Measurements from ENCODE around the gene NTRK3. TPM values are rescaled to one million over a fixed set of nuclear protein-coding genes. Genes with fewer than 3 reads are reported as not detected.

The NTRK3 gene
- total RNA-seq, 1 donor from 2014 or later: 34.6 TPM

DNA sequence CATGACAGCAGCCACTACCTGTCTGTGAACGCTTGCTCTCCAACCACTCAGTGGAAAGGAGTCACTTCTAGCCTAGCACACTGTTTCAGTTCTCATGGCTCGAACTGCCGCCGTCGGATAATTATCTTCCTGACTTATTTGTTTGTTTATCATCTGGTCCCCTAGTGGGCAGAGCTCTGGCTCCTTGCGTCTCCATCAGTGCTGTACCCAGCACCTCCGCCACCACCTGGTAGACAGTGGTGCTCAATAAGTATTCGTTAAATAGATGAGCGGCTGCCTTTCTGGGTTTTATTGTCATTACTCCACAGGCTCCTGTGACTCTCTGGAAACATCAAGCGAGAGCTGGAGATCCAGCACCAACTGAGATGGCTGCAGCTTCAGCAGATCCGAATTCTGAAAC, 297.5 kb downstream of the NTRK3 start:
- FAIRE-seq (no peak), DNase-seq (ENCODE audit: low spot score in 2 of 2) (no peak)

DNA sequence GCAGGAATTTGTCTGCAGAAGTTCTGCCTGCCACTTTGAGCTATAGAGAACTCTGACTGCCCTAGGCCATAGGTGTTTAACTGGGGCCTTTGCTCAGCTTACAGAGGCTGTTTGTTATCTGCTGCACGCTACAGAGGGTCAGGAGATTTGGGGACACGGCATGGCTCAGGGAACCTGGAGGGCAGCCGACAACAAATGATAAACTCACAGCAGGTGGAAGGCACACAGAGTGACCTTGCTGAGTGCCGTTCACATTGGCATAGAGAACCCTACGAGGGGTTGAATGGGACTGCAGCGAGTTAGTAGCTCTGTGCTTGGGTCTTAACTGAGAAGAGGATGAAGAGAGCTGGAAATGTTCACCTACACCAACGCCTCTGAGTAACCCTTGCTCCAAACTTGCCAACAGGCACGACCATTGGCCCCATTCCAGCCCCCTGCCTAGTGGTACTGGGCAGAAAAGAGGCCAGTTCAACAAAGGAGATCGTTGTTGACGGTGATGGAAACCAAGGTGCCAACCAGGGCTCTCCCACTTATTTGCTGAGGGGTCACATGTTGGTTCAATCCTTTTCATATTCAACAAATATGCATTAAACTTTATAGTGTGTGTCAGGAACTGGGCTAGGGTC, 301.1 kb downstream of the NTRK3 start:
- DNase-seq (ENCODE audit: low spot score in 2 of 2) (no peak), FAIRE-seq (no peak)

DNA sequence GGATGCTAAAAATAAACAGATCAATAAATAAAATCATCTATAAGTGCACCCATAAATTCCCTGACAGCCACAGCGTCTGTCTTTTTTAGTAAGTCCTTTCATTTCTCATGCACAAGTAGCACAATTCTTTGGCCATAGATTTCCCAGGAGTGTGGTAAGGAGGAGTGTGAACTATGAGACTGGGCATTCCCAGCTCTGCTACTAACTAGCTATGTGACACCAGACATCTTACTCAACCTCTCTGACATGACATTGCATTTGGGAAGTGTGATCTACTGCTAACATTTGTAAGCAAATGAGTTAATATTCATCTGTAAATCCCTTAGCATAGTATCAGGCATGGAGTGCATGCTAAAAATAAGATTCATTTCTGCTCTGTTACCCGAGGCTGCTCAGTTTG, 301.7 kb downstream of the NTRK3 start:
- FAIRE-seq (no peak), DNase-seq (ENCODE audit: low spot score in 2 of 2) (no peak)

DNA sequence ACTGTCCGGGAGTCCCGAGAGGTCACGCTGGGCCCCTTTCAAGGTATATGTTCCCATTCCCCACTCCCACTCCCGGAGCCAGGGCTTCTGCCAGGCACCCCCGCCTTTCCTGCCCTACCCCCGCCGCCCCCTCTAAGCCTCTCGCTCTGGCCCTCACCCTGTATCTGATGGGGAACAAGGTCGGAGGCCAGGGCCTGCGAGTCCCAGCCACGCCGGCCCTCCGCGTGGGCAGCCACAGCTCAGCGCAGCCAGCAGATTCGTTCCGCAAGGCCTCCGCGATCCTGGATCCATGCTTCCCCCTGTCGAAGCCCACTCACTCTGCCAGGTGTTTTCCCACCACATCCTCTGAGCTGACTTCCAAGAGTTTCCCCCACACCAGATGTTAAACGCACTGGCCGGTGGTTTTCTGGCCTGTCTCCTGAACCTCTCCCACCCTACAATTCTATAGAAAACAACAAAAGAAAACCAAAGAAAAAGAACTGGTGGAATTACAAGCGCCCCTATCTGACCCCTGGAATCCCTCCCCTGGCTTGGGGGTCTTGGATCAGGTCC, 303.7 kb downstream of the NTRK3 start:
- FAIRE-seq: no peak
- DNase-seq (ENCODE audit: low spot score in 2 of 2): no peak

DNA sequence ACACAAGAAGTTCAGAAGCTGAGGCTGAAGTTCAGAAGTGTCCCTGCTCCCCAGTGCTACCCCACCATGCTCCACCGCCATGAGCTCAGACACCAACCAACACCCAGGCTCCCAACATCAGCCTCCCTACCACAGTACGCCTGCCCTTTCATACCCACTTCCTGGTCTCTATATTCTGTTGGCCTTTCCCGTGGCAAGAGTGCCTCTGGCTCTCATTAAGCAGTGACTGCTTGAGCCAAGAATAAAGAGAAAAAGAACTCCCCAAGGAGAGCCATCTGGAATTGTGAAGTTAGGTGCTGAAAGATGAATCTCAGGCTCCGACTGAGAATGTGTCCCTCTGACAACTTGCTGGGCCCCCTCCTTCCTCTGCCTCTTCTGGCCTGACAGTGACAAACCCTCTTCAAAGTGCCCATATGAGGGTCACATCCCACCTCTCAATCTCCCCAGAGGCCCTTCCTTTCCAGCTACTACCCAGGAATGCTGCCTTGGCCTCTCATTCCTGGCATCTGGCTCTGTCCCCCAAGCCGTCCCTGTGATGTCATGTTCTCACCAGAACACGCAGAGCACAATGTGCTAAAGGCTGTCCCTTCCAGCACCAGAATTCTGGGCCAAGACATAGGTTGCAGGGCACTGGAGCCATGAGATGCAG, 306.8 kb downstream of the NTRK3 start:
- no peak for FAIRE-seq

DNA sequence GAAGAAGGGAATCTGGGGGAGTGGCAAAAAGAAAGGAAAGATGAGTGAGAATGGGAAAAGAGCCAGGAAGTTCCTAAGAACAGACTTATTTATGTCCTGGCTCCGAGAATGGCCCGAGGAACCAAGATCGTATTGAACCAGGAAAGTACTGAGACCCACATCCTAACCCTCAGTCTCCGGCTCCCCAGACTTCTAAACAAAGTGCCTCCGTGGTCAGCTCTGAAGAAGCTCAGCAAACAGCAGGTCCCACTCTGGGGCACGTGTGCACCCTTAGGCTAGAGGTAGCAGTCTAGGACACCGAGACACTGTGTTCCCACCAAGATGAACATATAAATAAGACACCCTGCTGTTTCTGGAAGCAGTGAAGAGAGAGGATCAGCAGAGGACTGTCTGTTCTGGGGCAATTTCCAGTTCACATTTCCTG, 307.4 kb downstream of the NTRK3 start:
- no peak for FAIRE-seq

More for the DNA sequence above, 306.8 kb downstream of the NTRK3 start:
- no peak for DNase-seq (ENCODE audit: low spot score in 2 of 2)

DNA sequence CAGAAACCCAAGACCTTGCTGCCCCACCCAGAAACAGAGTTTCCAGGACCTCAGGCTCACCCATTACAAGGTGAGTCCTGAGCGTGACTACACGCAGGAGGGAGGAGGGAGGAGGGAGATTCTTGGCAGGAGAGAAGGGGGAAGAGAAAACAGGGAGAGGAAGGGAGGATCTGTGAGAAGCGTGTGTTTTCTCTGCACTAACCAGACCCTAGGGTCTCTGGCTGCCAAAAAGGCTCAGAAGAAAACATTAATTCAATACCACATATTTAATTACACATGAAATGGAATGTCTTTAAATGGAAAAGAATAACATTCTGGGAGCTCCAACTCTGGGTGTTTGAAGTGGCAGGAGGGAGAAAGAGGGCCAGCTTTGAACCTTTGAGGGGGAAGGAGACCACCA, 309.0 kb downstream of the NTRK3 start:
- DNase-seq (ENCODE audit: low spot score in 2 of 2) (no peak), FAIRE-seq (no peak)

More for the DNA sequence above, 307.4 kb downstream of the NTRK3 start:
- no peak for DNase-seq (ENCODE audit: low spot score in 2 of 2)

DNA sequence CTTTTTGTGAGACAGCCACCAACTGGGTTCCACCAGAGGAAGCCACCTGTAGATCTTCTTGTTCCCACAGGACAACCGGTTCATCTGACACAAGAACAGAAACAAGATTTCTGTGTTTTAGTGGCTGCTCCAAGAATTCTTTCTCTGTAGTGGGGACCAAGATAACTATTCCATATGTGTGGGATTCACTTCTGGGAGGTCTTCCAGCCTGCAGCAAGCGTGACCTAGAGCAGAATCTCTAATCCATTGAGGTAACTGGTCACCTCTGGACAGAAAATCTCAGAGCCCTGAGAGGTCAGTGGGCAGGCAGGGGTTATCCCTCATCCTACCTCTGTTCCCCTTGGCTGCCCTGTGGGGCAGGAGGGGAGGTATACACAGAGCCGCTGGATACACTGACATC, 311.3 kb downstream of the NTRK3 start:
- no peak for FAIRE-seq
- no peak for DNase-seq (ENCODE audit: low spot score in 2 of 2)

DNA sequence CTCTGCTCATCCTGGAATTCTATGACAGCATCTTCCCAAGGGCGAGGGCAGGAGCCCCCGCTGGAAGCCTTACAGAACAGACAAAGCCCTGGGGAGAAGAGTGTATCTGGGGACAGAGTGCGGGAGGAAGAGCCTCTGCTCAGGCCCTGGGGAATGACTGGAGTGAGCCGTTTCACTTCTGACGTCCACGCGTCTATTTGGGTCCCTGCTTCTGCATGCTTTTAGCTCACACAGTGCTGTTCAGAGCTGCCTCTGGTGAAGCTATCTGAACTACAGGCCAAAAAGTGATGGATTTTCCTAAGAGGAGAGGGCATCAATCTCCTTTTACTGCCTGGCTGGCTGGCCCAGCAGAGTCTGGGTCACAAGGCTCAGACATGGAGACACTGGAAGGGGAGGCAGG, 311.8 kb downstream of the NTRK3 start:
- no peak for DNase-seq (ENCODE audit: low spot score in 2 of 2)
- FAIRE-seq: no peak

DNA sequence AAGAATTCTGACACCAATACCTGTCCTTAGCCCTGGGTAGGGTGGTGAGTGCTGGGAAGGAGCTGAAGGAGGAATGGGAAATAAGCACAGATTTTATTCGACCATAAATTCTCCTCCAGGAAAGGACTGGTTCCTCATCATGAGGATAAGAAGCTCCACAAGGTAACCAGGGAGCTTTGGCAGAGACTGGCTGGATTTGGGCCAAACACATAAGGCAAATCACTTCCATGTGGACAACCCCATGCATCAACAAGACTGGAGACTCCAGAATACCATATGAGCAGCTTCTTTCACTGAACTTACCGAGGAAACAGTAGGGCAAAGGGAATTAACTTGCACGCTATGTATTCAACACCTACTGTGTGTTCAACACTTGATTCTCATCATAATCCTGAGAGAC, 312.5 kb downstream of the NTRK3 start:
- DNase-seq (ENCODE audit: low spot score in 2 of 2) (no peak), FAIRE-seq (no peak)

DNA sequence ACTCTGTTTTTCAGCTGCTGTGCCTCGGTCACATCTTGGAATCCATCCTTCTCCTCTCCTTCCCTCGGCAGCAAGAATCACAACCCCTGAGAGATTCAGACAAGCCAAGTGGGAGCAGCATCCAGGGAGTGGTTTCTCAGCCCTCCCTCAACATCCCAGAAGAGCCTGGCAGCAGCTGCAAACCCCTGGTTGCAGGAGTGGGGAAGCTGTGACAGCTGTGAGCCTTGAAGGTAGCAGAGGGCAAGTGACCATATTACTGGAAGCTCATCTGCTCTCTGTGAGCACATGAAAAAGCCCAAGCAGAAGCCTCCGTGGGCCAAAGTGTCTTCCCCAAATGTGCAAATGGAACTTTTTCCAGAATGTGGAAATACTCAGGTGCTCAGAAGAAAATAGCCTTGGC, 312.9 kb downstream of the NTRK3 start:
- DNase-seq (ENCODE audit: low spot score in 2 of 2) (no peak), FAIRE-seq (no peak)

DNA sequence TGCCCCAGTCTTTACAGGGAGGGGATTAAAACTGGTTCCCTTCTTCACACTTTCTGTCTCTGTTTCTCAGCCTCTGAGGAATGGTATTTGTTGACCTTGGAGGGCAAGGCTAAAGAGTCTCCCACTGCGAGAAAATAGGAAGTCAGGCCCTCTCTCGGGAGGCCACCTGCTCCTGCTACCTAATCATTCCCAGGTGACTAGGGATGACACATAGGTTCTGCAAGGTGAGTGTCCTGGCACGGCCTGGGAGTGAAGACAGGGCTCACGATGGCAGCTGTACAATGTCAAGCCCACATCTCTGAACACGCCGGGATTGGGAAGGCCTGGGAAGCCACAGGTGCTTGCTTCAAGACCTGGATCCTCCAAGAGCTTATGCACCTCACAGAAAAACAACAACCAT, 314.2 kb downstream of the NTRK3 start:
- FAIRE-seq: no peak
- no peak for DNase-seq (ENCODE audit: low spot score in 2 of 2)

DNA sequence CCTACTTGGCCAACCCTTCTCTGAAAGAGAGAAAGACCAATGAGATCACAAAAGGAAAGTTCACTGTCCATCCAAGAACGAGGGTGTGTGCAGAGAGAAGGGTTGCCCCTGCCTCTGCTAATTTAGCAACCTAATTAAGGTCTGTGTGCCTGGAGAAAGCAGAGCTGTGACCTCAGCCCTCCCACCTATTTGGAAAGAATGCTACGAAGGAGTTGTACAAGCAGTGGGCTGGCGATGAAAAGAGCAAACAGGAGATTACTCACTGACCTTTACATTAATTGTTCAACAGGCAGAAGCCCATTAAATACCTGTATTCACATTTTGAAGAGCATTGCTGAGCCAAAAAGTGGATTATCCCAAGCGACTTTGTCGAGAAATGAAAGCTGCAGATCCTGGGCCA, 314.9 kb downstream of the NTRK3 start:
- FAIRE-seq (no peak), DNase-seq (ENCODE audit: low spot score in 2 of 2) (no peak)

DNA sequence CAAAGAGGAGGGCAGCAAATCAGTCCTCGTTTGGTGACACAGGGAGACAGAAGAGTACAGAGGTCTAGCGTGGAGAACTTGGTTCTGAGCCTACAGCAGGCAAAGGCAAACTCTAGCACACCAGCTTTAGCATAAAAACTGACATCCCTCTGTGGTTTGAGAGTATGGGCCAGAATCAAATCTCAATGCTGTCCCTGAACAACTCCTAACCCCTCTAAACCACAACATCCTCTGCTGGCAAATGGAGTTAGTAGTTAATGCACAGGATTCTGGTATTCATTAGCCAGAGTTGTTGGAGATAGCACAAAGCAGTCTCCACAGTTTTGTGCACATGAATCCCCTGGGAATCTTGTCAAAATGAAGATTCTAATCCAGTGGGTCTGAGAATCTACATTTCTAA, 315.8 kb downstream of the NTRK3 start:
- FAIRE-seq: no peak
- no peak for DNase-seq (ENCODE audit: low spot score in 2 of 2)

DNA sequence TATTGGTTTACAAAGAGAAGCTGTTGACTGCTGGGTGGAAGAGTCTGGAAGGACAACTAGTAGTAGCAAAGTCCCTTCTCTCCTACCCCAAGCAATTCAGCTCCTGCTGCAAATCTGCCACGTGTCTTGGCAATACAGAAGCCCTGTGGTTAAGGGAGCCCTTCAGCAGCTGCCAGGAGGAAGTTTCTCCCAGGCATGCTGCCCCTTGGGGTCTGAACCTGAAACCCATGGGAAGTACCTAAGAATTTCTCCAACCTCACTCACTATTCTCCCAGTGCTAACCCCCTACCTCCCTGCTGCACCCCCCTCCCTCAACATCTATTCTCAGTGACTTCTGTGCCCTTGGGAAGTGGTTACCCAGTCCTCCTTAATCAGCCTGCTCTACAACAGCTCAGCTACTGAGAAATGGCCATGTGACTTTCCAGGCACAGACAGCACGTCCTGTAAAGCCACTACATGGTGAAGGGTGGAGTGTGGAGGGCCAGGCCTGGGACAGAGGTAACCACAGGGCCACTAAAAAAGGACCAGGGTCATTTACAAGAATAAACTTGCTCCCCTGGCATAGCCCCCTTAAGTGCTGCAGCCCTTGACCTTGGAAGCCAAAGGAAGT, 316.6 kb downstream of the NTRK3 start:
- DNase-seq (ENCODE audit: low spot score in 2 of 2): no peak
- no peak for FAIRE-seq

DNA sequence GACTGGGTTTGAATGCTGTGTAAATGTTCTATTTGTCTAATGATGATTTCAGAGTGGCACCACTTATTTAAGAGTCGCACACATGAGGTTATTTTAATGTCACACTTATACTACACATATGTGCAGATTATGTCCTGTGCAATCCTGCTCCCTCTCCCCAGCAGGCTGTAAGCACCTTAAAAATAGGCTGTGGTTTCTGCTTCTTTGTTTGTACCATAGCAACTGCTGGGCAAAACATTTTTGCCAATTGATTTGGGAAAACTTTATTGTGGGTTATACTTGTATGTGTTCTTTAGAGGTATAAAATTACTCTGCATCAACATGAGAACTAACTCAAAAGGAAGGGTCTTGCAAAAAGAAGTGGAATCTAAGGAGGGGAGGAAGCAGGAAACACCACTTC, 318.5 kb downstream of the NTRK3 start:
- no peak for DNase-seq (ENCODE audit: low spot score in 2 of 2)
- FAIRE-seq: no peak

DNA sequence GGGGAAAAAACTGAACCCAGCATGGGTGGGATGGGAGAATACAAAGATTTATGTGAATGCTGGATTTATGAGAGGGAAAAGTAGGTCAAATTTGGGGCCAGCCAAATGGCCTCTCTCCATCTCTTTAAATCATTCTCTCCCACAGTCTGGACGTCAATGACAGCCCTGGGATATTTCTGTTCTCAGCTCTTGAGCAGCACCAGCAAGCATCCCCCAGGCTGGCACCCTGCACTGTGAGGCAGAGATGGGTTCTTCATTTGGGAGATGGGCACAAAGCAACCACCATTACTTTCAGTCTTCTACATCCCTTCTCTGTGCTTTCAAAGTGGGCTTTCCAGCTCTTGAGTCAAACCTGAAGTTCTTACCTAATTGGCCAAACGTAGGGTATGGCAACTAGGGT, 321.0 kb downstream of the NTRK3 start:
- DNase-seq (ENCODE audit: low spot score in 2 of 2) (no peak), FAIRE-seq (no peak)

DNA sequence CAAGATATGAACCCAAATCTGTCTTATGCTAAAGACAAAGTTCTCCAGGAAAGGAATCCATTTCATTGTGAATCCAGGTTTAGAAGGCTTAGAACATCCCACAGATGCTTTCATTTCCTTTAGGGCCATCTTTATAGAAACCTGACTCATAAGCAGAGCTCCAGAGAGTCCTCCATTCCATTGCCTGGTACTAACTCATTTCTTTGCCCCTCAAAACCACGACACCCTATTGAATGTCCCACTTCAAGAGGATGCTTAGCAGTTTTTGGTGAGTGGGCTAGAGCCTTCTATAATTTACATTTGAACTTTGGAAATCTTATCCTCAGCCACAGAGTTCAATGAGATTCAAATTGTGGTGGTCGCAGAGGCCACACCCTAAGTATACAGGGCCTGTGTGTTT, 325.0 kb downstream of the NTRK3 start:
- DNase-seq (ENCODE audit: low spot score in 2 of 2) (no peak), FAIRE-seq (no peak)

DNA sequence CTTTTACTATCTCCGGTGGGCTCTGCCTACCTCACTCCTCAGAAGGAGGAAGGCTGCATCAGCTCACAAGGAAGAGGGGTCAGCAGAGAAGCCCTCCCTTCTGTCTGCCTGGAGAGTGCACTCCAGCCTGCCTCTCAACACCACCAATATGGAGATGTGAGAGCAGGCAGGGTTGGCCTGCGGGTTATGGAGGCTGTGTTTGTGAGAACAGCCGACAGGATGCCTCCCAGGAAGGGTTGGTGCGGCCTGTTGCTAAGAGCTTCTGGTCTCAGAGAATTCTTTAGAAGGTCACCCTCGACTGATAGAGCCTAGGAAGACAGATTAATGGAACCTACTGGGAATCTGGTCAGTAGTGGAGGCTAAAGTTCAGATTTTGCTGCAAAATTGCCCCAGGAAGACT, 326.1 kb downstream of the NTRK3 start:
- FAIRE-seq (no peak), DNase-seq (ENCODE audit: low spot score in 2 of 2) (no peak)

DNA sequence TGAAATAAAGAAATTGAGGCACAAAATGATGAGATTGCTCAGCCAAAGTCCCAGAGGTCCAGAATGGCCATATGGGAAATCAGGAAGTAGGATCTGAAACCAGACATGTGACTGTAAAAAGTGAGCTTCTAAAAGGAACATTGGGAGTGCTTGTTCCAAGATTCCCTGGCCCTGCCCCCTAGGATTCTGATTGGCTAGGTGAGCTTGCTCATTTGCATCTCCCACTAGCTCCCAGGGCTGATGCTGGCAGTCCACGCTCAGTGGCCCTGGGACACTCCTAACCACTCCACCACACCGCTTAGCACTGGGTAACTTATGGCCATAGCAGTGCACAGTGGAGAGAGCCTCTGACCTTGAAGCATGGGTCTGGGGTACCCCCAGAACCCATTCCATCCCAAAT, 326.7 kb downstream of the NTRK3 start:
- DNase-seq (ENCODE audit: low spot score in 2 of 2): no peak
- no peak for FAIRE-seq

DNA sequence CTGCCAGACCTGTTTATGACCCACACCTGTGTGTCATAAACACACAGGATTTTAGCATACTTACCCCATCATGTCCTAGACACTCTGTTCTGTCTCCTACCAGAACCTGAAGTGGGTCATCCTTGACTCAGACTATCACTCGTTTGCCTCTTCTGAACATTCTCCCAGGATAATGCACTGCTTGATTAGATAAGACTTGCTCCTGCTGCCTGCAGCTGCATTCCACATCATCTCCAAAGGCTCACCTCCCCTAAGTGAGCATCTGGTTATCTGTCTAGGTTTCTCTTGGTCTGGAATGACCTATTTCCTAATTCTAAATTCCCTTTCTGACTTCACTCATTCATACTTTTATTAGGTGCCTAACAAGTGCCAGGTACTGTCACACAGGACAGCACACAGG, 332.1 kb downstream of the NTRK3 start:
- DNase-seq (ENCODE audit: low spot score in 2 of 2) (no peak), FAIRE-seq (no peak)

DNA sequence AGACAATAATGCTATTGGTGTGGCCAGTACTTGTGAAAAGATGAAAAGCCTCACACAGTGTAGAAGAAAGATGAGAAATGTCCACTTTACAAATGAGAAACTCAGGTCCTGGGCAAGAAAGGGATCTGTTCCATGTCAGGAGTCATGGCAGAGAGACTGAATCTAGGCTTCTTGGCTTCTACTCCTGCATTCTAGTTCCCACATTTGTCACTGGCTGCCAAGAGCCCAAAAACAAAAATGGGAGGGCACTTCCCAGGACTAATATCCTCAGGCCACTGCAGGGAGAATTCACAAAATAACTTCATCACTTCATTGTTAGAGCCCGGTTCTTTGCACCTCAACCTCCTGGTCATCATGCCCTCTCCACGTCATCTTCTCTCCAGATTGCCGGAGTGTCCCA, 337.5 kb downstream of the NTRK3 start:
- FAIRE-seq (no peak), DNase-seq (ENCODE audit: low spot score in 2 of 2) (no peak)
